Natural killer cell (primary cell): Measurements from ENCODE around the gene LILRA2. TPM values are rescaled to one million over a fixed set of nuclear protein-coding genes. Genes with fewer than 3 reads are reported as not detected.

ENCODE experiments used
- ATAC-seq, 3 donors: fragments of 150-1000 bp in 2 of 3; fragments of 200-7000 bp in 1 of 3; cut with Tn5 transposase; 1 replicate in 1 of 3; 2 replicates in 2 of 3; pipeline ENCODE4 v1.10.0; 2021; ENCODE audit warnings: mild to moderate bottlenecking in 2 of 3, moderate library complexity in 2 of 3
- DNase-seq, 2 donors: peaks; one replicate each; pipeline versions ENCODE4 v3.0.0 to v3.0.0-alpha.2; 2013 to 2021; ENCODE audit warnings: mixed read lengths in 1 of 2
- H3K27ac ChIP-seq: one replicate; pipeline ENCODE4 v1.5.1; 2013; ENCODE audit warnings: mild to moderate bottlenecking, low read length
- H3K27me3 ChIP-seq: one replicate; pipeline ENCODE4 v1.6.1; 2013; ENCODE audit warnings: low read length; ENCODE audit not compliant: control insufficient read depth, insufficient read depth
- H3K36me3 ChIP-seq: one replicate; pipeline ENCODE4 v1.6.1; 2013; ENCODE audit warnings: low read length; ENCODE audit not compliant: control insufficient read depth, insufficient read depth
- H3K4me1 ChIP-seq: one replicate; pipeline ENCODE4 v1.6.1; 2013; ENCODE audit warnings: low read length; ENCODE audit not compliant: control insufficient read depth, insufficient read depth
- H3K4me3 ChIP-seq: one replicate; pipeline ENCODE4 v1.5.1; 2013; ENCODE audit warnings: low read length
- H3K9me3 ChIP-seq: one replicate; pipeline ENCODE4 v1.6.1; 2013; ENCODE audit warnings: low read length; ENCODE audit not compliant: control insufficient read depth, insufficient read depth
- H3K27ac Mint-ChIP-seq, 2 donors: one replicate each; pipeline ENCODE4 v1.8.0; 2022; ENCODE audit warnings: mild to moderate bottlenecking in 2 of 2, mixed read lengths in 2 of 2, moderate library complexity in 1 of 2
- H3K27me3 Mint-ChIP-seq, 2 donors: one replicate each; pipeline ENCODE4 v1.8.0; 2022; ENCODE audit warnings: low read depth in 2 of 2, mixed read lengths in 2 of 2
- H3K36me3 Mint-ChIP-seq: one replicate; pipeline ENCODE4 v1.8.0; 2022; ENCODE audit warnings: mixed read lengths
- H3K4me1 Mint-ChIP-seq, 2 donors: one replicate each; pipeline ENCODE4 v1.8.0; 2022; ENCODE audit warnings: mixed read lengths in 2 of 2
- H3K4me3 Mint-ChIP-seq: one replicate; pipeline ENCODE4 v1.8.0; 2022; ENCODE audit warnings: mild to moderate bottlenecking, moderate library complexity, mixed read lengths
- H3K9me3 Mint-ChIP-seq, 2 donors: one replicate each; pipeline ENCODE4 v1.8.0; 2022; ENCODE audit warnings: mixed read lengths in 2 of 2
- WGBS: methylation state at CpG from one replicate; pipeline ENCODE4 v1.1.7; 2013; ENCODE audit warnings: missing lambda C conversion rate; ENCODE audit not compliant: insufficient coverage; 5-methylcytosine and 5-hydroxymethylcytosine counted together
- intact Hi-C: fragments of 100-400 bp; cut with micrococcal nuclease; formaldehyde crosslinking; loops from one replicate; pipeline ENCODE4 v1.14.2; 2022
- total RNA-seq, 4 donors: library from RNA; stranded (reverse); fragments of 120-200 nt in 1 of 4; gene quantifications; one replicate each; pipeline versions ENCODE4 v1.2.3 to v1.2.4, GENCODE V29; 2013 to 2022
- TF ChIP-seq, protein P1 (sequence below): fragments of 200-600 bp; IDR thresholded peaks from one replicate; pipeline ENCODE4 v1.8.0; 2022; ENCODE audit warnings: antibody characterized with exemption

The LILRA2 gene
- total RNA-seq, 3 donors from 2014 or later (not counting 1 experiment from before 2014, with no cell fraction given): 1.4 to 8.4 (median 5.6) TPM

GRCh38 chr19:54534156-54534555 is 39.4 kb upstream of the LILRA2 start:
- no peak overlapping the region for H3K4me3 ChIP-seq
- peaks cover 40% of the 10 kb centered on the region for H3K4me1 ChIP-seq
- Mint-ChIP-seq H3K36me3 (peaks cover 11% of the 10 kb centered on the region), H3K4me3 (peak overlapping the region; percentile 90), H3K4me1 (peaks cover 67 to 76% of the 10 kb centered on the region in 2 donors), H3K27me3 (peaks cover 5 to 11% of the 10 kb centered on the region in 2 donors), H3K27ac (peak overlapping the region; percentile 88 to 90), H3K9me3 (no peaks in the 10 kb centered on the region)
- DNase-seq (no peak), ATAC-seq (no peak)
- no peaks in the 10 kb centered on the region for H3K36me3 ChIP-seq
- no peaks in the 10 kb centered on the region for H3K9me3 ChIP-seq
- WGBS: 76% methylated on average over 6 of the region's 8 CpGs
- H3K27ac ChIP-seq: no peak overlapping the region
- intact Hi-C loops: loop anchor here (5.0 to 10.0 kb wide), 3 partner anchors 52 to 371 kb away; partner anchors contain the start of gene NCR1
- H3K27me3 ChIP-seq: peaks cover 6% of the 10 kb centered on the region
- TF ChIP-seq, protein P1, sequence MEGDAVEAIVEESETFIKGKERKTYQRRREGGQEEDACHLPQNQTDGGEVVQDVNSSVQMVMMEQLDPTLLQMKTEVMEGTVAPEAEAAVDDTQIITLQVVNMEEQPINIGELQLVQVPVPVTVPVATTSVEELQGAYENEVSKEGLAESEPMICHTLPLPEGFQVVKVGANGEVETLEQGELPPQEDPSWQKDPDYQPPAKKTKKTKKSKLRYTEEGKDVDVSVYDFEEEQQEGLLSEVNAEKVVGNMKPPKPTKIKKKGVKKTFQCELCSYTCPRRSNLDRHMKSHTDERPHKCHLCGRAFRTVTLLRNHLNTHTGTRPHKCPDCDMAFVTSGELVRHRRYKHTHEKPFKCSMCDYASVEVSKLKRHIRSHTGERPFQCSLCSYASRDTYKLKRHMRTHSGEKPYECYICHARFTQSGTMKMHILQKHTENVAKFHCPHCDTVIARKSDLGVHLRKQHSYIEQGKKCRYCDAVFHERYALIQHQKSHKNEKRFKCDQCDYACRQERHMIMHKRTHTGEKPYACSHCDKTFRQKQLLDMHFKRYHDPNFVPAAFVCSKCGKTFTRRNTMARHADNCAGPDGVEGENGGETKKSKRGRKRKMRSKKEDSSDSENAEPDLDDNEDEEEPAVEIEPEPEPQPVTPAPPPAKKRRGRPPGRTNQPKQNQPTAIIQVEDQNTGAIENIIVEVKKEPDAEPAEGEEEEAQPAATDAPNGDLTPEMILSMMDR: no peak

GRCh38 chr19:54535601-54536000 is 38.0 kb upstream of the LILRA2 start:
- H3K27ac Mint-ChIP-seq: peak overlapping the region in 1 of 2 donors; percentile 88
- Histone ChIP-seq H3K4me3 (no peak overlapping the region), H3K27ac (no peak overlapping the region), H3K4me1 (peaks cover 35% of the 10 kb centered on the region), H3K36me3 (no peaks in the 10 kb centered on the region), H3K27me3 (no peaks in the 10 kb centered on the region), H3K9me3 (no peaks in the 10 kb centered on the region)
- H3K9me3 Mint-ChIP-seq: no peaks in the 10 kb centered on the region
- H3K36me3 Mint-ChIP-seq: peaks cover 11% of the 10 kb centered on the region
- intact Hi-C loops: loop anchor here (10.0 kb wide), 2 partner anchors 159 to 369 kb away; partner anchors contain the start of gene NCR1
- H3K4me3 Mint-ChIP-seq: peak overlapping the region; percentile 61
- H3K4me1 Mint-ChIP-seq: peaks cover 61 to 67% of the 10 kb centered on the region in 2 donors
- WGBS: 84% methylated on average over 9 of the region's 9 CpGs
- TF ChIP-seq, protein P1: no peak
- DNase-seq (no peak), ATAC-seq (no peak)
- peaks cover 5 to 12% of the 10 kb centered on the region in 2 donors for H3K27me3 Mint-ChIP-seq

DNA sequence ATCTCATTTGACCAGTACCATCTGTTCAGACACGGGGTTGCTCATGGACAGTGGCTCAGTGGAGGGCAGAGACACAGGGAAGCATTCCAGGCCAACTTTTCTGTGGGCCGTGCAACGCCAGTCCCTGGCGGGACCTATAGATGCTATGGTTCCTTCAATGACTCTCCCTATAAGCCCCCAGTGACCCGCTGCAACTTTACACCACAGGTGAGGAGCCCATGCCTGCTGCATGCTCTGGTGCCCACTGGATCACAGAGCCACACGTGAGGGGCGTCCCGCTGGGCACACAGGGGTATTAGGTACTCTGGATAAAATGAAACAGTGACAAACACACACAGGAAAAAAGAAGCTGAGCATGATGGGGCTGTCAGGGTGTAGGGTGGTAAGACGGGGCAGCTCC is 36.6 kb upstream of the LILRA2 start:
- Histone ChIP-seq H3K36me3 (no peaks in the 10 kb centered on the region), H3K27ac (no peak overlapping the region), H3K4me1 (peaks cover 39% of the 10 kb centered on the region), H3K27me3 (no peaks in the 10 kb centered on the region), H3K4me3 (no peak overlapping the region), H3K9me3 (no peaks in the 10 kb centered on the region)
- no peak for ATAC-seq
- Mint-ChIP-seq H3K27ac (no peak overlapping the region), H3K9me3 (no peaks in the 10 kb centered on the region), H3K4me3 (peak overlapping the region; percentile 37), H3K27me3 (peaks cover 5 to 14% of the 10 kb centered on the region in 2 donors), H3K4me1 (peaks cover 54 to 63% of the 10 kb centered on the region in 2 donors), H3K36me3 (peaks cover 12% of the 10 kb centered on the region)
- TF ChIP-seq, protein P1: no peak
- intact Hi-C loops: loop anchor here (10.0 kb wide), 2 partner anchors 158 to 368 kb away; partner anchors contain the start of gene NCR1
- DNase-seq: no peak
- WGBS: 87% methylated on average over 8 of the region's 9 CpGs

DNA sequence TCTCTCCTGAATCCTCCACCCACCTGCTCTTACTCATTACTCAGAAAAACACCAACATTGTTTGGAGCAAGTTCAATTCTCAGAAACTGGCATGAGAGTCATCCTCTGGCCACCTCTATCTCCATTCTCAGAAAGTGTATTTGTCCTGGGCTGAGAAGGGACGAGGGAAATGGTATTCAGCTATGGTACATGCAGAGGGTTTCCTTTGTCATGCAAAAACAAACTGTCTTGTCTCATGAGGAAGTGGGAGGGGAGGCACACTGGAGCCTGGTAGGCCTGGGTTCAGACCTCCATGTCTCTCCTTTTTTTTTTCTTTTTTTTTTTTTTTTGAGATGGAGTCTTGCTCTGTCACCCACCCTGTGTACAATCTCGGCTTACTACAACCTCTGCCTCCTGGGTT is 31.9 kb upstream of the LILRA2 start:
- intact Hi-C loops: loop anchor here (1.0 kb wide), 1 partner anchor 10 kb away; no protein-coding TSS in a partner anchor

More for the DNA sequence above, 31.9 kb upstream of the LILRA2 start:
- peak overlapping the region; percentile 78 to 82 for H3K27ac Mint-ChIP-seq
- H3K9me3 ChIP-seq: no peaks in the 10 kb centered on the region
- DNase-seq (no peak), ATAC-seq (no peak)
- H3K4me1 Mint-ChIP-seq: peaks cover 42 to 50% of the 10 kb centered on the region in 2 donors
- 91% methylated on average over 1 of the region's 2 CpGs for WGBS
- H3K4me3 ChIP-seq: no peak overlapping the region
- no peaks in the 10 kb centered on the region for H3K36me3 ChIP-seq
- H3K27me3 ChIP-seq: no peaks in the 10 kb centered on the region
- no peak overlapping the region for H3K27ac ChIP-seq
- H3K4me1 ChIP-seq: peaks cover 23% of the 10 kb centered on the region
- H3K36me3 Mint-ChIP-seq: peaks cover 26% of the 10 kb centered on the region
- H3K9me3 Mint-ChIP-seq: no peaks in the 10 kb centered on the region
- H3K27me3 Mint-ChIP-seq: peaks cover 17 to 25% of the 10 kb centered on the region in 2 donors
- no peak overlapping the region for H3K4me3 Mint-ChIP-seq
- TF ChIP-seq, protein P1: no peak
